ENCODE results near the gene SNRK.
"Not testable (repeated sequence)": the region's sequence is repeated elsewhere in the genome, so short reads cannot be mapped to it uniquely, and the experiment has no call there.

Gene SNRK

DNA sequence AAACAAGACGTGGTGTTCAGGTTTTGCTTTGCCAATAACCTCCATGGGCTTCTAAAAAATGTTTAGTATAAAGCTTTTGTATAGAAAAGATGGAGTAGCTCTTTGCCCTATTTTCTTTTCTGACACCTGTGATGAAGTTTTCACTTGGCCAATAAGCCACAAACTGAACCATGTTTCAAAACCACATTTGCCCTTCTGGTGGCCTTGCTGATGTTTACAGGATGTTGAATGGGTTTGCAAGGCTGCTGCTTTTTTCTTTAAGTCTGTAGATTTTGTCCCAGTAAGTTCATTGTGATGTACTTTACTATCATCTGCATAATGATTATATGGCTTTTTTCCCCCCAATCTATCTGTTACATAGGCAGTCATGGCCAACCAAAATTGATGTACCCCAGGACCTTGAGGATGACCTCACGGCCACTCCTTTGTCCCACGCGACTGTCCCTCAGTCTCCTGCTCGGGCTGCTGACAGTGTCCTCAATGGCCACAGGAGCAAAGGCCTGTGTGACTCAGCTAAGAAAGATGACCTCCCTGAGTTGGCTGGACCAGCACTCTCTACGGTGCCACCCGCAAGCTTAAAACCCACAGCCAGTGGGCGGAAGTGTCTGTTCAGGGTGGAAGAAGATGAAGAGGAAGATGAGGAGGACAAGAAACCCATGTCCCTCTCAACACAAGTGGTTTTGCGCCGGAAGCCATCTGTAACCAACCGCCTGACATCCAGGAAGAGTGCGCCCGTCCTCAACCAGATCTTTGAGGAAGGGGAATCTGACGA is 60.8 kb downstream of the SNRK start:
- DNase-seq (ENCODE audit: low spot score) = no peak

DNA sequence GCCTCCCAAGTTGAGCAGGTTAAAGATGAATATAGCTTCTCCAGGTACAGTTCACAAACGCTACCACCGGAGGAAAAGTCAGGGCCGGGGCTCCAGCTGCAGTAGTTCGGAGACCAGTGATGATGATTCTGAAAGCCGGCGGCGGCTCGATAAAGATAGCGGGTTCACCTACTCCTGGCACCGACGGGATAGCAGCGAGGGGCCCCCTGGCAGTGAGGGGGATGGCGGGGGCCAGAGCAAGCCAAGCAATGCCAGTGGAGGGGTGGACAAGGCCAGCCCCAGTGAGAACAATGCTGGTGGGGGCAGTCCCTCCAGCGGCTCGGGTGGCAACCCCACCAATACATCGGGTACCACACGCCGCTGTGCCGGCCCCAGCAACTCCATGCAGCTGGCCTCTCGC is 61.4 kb downstream of the SNRK start:
- DNase-seq (ENCODE audit: low spot score) = no peak

DNA sequence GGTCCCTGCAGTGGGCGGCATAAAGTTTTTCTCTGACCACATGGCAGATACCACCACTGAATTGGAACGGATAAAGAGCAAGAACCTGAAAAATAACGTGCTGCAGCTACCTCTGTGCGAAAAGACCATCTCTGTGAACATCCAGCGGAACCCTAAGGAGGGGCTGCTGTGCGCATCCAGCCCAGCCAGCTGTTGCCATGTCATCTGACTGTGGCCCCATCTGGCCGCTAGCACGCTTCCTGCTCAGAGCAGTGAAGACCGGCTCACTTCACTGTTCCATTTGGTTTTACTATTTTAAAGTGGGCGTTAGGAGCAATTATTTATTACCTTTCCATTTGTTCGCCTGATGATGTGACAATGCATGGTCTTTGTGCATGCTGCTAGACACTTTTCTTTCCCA is 62.0 kb downstream of the SNRK start:
- no peak for DNase-seq (ENCODE audit: low spot score)

DNA sequence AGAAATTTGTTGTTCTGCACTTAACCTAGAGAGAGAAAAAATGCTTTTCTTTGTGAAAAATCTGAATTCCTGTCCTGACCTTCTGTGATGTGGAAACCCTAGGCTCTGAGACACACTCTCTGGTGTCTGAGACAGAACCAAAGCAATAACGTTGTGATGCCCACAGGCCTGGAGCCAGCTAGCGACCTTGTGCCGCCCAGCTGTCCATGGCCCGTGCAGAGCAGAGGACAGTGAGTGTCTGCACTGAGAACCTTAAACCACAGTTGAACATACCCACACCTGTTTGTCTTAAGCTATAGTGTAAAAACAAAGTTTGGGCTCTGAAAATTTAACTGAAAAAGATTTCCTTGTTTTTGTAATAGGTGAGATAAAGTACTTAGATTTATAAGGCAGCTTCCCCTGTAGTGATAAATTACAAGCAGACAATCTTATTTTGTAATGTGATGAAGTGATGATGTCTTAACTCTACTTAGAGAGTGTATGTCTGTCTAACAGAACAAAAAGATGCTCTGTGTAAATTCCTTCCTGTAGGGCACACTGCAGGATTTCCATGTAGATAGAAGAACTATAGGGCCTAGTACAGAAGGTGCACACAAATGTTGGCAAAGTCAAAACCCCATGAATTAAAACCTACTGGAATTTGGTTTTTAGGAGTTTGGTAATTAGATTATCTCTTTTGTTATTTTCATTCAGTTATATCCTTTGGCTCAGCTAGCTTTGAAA is 62.7 kb downstream of the SNRK start:
- DNase-seq (ENCODE audit: low spot score) = no peak

DNA sequence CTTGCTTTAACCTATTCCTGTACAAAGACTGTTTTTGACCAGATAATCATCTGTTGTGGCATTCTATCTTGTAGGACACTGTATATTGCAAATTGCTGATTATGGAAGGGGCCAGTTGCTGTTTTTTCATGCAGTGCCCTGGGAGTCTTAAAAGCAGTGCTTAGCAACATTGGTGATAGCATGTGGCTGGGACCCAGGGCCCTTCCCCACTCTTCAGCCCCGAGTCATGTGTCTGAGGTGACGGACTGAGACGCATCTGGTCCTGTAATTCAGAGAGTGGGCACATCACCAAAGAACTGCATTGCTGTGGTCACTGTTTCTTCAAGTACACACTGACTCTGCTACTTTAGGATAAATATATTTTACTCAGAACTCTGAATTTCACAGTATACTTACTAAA is 63.4 kb downstream of the SNRK start:
- no peak for DNase-seq (ENCODE audit: low spot score)

DNA sequence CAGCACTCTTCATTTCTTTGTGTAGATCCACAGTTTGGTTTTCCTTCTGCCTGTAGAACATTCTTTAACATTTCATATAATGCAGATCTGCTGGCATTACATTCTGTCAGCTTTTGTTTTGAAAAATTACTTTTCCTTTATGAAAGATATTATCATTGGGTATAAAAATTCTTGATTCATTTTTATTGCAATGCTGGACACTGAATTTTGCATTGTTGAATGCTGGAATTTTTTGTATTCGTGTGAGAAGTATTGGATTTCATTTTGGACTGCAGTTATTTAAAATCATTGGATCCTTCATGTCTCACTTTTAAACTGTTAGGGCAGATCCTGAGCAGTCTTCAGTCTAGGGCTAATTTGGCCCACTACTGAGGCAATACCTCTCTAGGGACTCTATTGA is 67.1 kb downstream of the SNRK start:
- no peak for DNase-seq (ENCODE audit: low spot score)

DNA sequence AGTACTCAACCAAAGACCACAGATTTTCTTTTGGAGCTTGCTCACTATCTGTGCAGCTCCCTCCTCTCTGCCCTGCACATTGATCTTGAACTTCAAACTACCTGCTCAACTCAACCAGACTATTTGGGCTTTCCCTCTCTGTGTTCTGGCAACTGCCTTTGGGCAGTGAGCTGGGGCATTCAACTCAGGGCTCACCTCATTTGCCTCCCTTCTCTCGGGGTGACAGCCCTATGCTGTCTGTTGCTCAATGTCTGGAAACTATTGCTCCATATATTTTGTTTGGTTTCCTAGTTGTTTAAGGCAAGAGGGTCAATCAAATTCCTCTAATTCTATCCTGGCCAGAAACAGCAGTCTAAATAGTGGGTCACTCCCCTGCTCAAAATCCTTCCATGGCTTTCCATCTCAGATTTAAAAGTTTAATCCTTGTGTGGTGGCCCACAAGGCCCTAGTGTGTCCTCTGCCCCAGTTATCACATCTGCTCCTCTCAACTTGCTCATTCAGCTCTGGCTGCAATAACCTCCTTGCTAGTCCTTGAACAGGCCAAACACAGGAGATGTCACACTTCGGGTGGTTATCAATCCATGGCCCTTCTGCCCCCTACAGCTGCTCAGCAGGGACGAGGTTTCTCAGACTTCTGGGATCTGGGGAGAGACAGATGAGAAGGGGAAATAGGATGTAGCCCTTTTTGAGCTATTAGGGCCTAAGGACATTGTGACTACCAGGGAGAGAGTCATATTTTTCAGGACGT is 67.8 kb downstream of the SNRK start:
- no peak for DNase-seq (ENCODE audit: low spot score)

DNA sequence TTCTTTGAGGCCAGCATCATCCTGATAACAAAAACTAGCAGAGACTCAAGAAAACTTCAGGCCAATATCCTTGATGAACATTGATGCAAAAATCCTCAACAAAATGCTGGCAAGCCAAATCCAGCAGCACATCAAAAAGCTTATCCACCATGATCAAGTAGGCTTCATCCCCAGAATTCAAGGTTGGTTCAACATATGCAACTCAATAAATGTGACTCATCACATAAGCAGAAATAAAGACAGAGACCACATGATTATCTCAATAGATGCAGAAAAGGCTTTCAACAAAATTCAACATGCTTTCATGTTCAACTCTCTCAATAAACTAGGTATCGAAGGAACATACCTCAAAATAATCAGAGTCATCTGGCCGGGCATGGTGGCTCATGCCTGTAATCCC is 69.7 kb downstream of the SNRK start:
- DNase-seq (ENCODE audit: low spot score) = not testable (repeated sequence)

DNA sequence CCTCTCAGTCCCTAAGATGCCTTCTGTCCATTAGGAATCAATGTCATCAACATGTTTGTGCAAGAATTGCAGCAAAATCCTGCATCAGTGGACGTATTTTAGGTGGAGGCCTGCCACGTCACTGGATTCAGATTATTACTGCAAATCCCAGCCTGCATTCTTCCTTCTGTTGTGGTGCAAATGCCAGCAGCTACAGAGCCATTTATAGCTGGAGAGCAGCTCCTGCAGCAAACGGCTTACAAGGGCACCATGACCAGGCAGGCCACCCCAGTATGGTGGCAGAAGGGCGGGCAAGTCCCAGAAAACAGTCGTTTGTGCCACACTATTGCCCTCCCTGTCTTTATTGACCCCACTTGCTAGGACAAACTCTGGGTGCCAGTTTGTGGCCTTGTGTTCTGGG is 74.7 kb downstream of the SNRK start:
- no peak for DNase-seq (ENCODE audit: low spot score)

DNA sequence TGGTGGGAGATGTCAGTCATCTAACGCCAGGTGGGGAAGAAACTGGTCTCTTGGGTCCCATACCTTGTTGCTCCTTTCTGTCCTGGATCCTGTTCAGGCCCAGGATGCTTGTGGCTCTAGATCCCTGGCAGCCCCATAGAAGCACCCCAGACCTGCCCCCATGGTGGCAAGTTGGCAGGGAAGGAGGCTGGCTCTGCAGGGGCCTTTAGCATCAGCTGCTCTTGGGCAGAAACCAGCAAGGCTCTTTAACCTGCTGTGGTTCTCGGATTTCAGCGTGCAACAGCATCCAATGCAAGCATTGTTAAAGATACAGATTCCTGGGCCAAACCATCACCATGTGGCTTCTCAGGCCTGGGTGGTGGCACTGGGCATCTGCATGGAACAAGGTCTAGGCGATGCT is 75.8 kb downstream of the SNRK start:
- no peak for DNase-seq (ENCODE audit: low spot score)

DNA sequence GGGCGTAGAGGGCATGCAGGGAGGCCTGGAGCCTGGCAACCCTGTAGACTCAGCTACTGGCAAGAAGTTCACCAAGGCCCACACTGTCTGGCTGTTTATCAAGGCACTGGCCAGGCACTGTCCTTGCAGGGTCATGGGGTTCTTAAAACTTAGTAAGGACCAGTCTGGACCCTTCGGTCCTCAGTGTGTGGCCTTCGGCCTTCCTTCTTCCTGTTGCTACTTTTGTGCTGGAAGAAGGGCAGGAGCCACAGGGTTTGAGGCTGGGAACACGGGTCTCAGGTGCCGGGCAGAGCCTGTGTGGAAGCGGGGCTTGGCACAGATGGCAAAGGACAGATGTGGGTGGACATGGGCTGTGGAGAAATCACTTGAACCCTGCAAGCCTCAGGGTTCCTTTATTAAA is 76.6 kb downstream of the SNRK start:
- no peak for DNase-seq (ENCODE audit: low spot score)

DNA sequence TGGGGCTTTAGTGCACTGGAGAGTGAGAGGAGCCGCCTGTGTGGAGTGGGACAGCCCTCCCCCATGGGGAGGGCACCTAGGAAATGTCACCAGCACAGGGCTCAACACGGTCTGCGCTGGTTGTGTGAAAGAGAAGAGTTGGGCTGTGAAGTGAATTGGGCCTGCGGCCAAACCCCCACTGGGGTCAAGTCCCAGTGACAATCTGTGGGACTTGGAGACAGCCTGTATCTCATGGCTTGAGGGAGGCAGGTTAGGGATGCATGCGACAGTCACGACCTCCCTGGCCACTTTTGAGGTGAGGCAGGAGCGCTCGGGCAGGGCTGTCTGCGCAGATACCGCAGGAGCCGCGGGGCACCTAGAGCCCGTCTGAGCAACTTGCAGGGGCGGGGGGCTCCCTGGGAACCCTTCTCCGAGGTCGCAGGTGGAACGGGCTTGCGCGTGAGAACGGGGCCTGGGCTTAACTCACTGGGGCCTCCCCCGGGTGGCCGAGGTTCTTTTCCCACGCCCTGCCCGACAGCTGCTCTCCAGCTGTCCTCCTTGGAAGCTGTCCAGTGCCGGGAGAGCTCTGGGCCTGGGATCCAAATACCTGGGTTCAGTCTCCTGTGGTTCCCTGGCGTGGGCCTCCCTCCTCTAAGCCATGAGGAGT is 77.4 kb downstream of the SNRK start:
- no peak for DNase-seq (ENCODE audit: low spot score)

DNA sequence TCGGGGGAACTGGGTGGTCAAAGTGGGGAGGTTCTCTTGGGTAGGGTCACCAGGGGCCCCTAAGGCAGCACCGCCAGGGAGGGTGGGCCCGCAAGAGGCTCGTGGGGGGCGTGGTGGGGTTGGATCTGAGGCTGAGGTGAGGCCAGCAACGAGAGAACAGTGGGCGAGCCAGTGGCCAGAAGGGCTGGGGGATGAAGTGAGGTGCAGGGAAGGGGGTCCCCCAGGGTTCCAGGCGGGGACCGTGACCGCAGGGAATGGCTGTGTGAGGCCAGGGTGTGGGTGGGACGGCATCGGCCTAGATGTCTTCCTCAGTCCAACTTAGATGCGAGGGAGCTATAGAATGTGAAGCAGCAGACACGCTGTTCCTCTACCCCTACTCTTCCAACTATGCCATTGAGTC is 78.2 kb downstream of the SNRK start:
- no peak for DNase-seq (ENCODE audit: low spot score)

DNA sequence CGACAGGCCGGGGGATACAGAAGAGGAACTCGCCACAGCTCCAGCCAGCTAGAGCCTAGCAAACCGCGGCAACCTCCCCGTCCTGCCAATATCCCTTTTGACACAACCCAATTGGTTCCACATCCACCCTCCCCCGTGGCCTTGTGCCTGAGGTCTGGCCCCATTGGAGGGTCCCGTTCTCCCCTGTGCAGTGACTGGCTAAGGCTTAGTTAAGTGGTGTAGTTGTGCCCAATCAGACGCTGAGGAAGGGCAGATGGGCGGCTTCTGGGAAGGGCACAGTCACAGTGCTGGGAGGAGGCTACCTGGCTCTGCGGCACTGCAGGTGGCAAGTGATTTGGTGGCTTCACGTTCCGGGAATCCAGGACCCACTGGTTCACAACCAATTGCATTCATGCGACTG is 78.6 kb downstream of the SNRK start:
- DNase-seq (ENCODE audit: low spot score) = no peak

DNA sequence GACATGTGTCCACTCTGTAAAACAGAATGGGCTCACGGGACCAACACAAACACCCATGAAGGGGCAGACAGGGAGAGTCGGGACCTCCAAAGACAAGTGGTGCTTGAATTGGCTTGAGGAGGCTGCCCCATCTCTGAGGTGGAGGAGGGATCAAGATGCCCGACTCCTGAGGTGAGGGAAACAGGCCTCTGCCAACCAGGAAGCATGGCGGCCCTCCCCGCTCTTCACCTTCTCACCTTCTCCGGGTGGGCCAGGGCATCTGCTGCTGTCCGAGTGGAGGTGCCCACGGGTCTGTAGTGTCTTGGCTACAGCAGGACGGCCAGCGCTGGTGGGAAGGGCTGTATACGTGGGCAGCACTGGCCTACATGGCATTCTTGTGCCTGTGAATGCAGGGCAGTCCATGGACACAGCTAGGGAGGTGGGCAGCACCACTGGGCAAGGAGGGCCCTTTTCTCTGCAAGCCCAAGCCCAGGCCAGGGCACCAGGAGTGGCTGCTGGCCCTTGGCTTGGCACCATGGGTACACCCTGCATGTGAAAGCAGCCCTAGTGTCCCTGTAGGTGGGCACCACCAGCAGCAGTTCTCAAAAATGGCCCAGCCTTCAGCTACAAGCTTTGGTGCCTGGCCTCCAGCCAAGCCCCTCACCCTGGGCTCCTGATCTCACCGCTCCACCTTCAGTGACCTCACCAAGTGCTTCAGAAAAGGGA is 79.4 kb downstream of the SNRK start:
- DNase-seq (ENCODE audit: low spot score) = no peak

DNA sequence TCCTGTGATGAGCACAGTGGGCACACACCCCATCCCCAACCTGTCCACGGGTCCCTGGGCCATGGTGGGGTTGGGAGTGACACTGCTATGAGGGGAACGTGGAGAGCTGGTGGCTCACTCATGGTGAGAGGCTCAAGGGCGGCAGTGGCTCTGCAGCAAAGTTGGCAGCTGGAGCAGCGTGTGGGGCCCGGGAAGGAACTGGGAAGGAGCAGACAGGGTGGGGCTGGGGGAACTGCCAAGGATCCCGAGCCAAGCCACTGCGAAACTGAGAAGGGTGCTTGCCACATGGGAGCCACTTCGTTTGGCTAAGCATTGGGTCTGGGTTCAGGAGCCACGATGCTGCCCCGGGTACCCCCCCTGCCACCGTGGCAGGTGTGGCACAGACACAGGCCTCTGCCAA is 80.1 kb downstream of the SNRK start:
- no peak for DNase-seq (ENCODE audit: low spot score)

DNA sequence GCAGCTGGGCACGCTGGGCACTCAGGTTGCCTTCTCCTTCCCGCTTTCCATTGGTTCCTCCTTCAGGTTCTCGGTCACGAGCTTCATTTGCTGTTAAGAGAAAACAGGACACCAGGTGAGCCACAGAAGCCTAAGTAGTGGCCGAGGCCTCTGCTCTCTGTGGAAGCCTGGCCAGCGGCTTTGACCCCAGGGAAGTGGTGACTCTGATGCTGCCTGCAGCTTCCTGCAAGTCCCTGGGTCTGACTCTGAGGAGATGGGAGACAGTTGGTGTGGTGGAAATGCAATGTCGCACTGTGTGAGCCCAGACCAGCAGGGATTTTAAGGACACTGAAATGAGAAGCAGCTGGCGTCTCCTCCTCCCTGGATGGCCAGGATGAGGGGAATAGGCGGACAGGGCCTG is 80.5 kb downstream of the SNRK start:
- DNase-seq (ENCODE audit: low spot score) = no peak

DNA sequence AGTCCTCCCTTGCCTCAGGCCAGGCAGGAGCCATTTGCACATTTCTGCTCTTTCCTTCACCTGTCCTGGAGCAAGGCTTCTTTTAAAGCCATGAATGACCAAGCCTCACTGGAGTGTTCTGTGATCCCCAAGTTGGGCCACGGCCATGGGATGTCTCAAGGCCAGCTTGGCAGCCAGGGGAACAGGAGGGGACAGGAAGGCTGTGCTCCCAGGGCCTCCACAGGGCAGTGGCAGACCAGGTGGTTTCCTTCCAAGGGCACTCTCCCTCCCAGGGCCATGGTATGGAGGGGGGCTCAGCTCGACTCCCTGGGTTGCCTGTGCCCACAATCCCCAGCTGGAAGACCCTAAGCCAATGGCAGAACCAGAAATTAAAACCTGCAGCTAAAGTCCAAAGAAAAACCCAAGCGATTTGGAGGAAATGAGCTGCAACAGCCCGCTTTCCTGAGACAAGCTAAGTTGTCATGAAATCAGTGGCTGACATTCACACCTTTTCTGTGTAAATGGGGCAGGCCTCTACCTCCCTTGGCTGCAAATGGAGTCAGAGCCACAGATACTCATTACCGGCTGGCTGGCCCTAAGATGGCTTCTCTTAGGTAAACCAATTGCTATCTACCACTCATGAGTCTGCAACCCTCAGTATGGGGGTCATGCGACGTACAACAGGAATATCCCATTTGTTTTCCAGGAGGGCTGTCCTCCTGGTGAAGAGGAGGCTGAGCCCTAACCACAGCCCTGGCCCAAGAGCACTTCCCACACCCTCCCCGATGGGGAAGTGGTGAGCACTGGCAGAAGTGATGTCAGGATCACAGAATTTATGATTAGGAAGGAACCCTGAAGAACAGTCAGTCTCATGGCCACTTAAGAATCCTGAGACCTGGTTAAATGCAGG is 83.3 kb downstream of the SNRK start:
- no peak for DNase-seq (ENCODE audit: low spot score)

DNA sequence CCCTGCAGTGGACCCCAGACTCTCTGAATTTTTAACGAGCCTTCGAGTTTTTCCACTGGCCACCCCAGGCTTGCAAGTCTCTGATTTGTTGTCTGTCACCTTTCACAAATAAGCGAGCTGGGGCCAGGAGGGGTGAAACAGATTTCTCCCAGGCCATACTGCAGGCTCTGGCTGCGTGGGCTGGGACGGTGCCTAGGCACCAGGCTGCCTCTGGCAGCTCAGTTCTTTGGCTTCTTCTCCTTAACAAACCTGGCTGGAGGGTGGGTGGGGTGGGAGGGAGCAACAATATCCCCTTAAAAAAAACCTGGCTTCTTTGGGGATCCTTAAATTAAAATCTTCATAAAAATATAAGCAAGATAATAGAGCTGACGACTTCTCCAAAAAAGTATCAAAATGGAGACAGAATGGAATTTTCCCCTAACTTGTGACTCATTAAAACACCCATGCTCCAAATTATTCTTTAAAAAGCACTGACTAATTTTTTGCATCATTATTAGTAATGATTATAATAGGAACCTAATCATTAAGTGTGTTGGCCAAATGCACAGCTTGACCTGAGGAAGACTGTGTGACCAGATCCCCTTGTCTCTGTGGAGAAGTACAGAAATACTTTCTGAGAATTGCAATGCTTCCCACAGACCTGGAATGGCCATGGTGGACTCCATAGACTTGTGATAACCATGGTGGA is 84.1 kb downstream of the SNRK start:
- no peak for DNase-seq (ENCODE audit: low spot score)

DNA sequence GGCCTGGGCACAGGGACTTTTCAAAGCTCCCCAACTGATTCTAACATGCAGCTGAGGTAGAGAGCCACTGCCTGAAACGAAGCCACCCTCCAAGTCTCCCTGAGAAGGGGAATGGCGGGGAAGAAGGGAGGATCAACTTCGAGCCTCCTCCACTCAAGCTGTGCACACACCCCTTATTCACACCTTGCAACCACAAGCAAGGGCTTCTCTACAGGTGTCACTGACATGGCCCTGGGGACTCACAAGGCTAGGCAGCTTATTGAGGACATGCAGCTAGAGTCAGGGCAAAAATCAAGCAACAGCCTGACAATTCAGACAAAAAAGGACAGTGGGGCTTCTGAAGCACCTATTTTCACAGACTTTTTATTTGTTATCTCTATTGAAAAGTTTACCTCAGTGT is 85.2 kb downstream of the SNRK start:
- no peak for DNase-seq (ENCODE audit: low spot score)
